ENCODE results near the gene CHMP4B. TPM values are rescaled to one million over a fixed set of nuclear protein-coding genes. Genes with fewer than 3 reads are reported as not detected.

Gene CHMP4B
- polyA plus RNA-seq, 1 of the 3 experiments (the other 2 are of a cell fraction) = 123 TPM

GRCh38 chr20:33893314-33893713 is 82.2 kb downstream of the CHMP4B start:
- POLR2A ChIA-PET = no interaction called here
- Histone ChIP-seq H3K4me3 (ENCODE audit: low read depth in 2 of 2, low read length in 1 of 2) (no peak overlapping the region), H4K20me1 (ENCODE audit: insufficient read depth) (no peaks in the 10 kb centered on the region), H3K27me3 (ENCODE audit: insufficient read depth) (no peaks in the 10 kb centered on the region), H3K9me2 (no peaks in the 10 kb centered on the region), H3K27ac (ENCODE audit: low read depth in 2 of 2, low read length in 1 of 2) (no peak overlapping the region), H3K9me3 (0 out of 2 replicates have a peak, but pooled peaks cover 9% of the 10 kb centered on the region), H3K4me1 (ENCODE audit: control insufficient read depth in 1 of 2, insufficient read depth in 2 of 2, low read depth in 1 of 2, low read length in 1 of 2) (no peaks in the 10 kb centered on the region), H3K36me3 (replicated peaks in 1 of 2; ENCODE audit: control insufficient read depth in 1 of 2, insufficient read depth in 2 of 2, low read length in 1 of 2) (no peaks in the 10 kb centered on the region), H3F3A (replicated peaks; ENCODE audit: insufficient read depth) (no peaks in the 10 kb centered on the region), H3K4me2 (no peak overlapping the region), H3K9ac (no peak overlapping the region), H3K79me2 (ENCODE audit: insufficient read depth) (no peaks in the 10 kb centered on the region), H2AFZ (ENCODE audit: low read depth) (no peak overlapping the region)
- CTCF ChIA-PET = interaction anchor here (1.1 kb wide), 1 partner anchor 12 kb away, joined by 3 read pairs; no protein-coding TSS in a partner anchor
- no peak for DNase-seq
- WGBS (ENCODE audit: low lambda C conversion rate) = 32% methylated on average over 4 of the region's 4 CpGs
- no peak for TF ChIP-seq RXRA (IDR thresholded peaks at IDR 0.05; ENCODE audit: borderline replicate concordance, low read depth)
- TF ChIP-seq TAF1 (IDR thresholded peaks at IDR 0.05; ENCODE audit: borderline replicate concordance, low read depth, low read length) = no peak
- TF ChIP-seq REST (IDR thresholded peaks at IDR 0.05; ENCODE audit: low read depth, low read length) = no peak
- no peak for TF ChIP-seq FOXJ3 (CRISPR knock-in tag; IDR thresholded peaks at IDR 0.05)
- no peak for TF ChIP-seq CHD2 (IDR thresholded peaks at IDR 0.05; ENCODE audit: low read length, partially characterized antibody)
- TF ChIP-seq SIN3A (IDR thresholded peaks at IDR 0.05; ENCODE audit: borderline replicate concordance, low read depth, low read length) = no peak
- no peak for TF ChIP-seq MEF2A (IDR thresholded peaks at IDR 0.05; ENCODE audit: borderline replicate concordance, low read depth)

GRCh38 chr20:33894798-33895197 is 83.7 kb downstream of the CHMP4B start:
- Histone ChIP-seq H3K79me2 (ENCODE audit: insufficient read depth) (no peaks in the 10 kb centered on the region), H2AFZ (ENCODE audit: low read depth) (no peak overlapping the region), H3K36me3 (replicated peaks in 1 of 2; ENCODE audit: control insufficient read depth in 1 of 2, insufficient read depth in 2 of 2, low read length in 1 of 2) (no peaks in the 10 kb centered on the region), H3K9ac (no peak overlapping the region), H3K4me1 (ENCODE audit: control insufficient read depth in 1 of 2, insufficient read depth in 2 of 2, low read depth in 1 of 2, low read length in 1 of 2) (no peaks in the 10 kb centered on the region), H3K4me3 (ENCODE audit: low read depth in 2 of 2, low read length in 1 of 2) (no peak overlapping the region), H4K20me1 (ENCODE audit: insufficient read depth) (no peaks in the 10 kb centered on the region), H3K9me3 (0 out of 2 replicates have a peak, but pooled peaks cover 9% of the 10 kb centered on the region), H3K27ac (ENCODE audit: low read depth in 2 of 2, low read length in 1 of 2) (no peak overlapping the region), H3K27me3 (ENCODE audit: insufficient read depth) (no peaks in the 10 kb centered on the region), H3K9me2 (no peaks in the 10 kb centered on the region), H3F3A (replicated peaks; ENCODE audit: insufficient read depth) (no peaks in the 10 kb centered on the region), H3K4me2 (no peak overlapping the region)
- no peak for DNase-seq
- ChIA-PET CTCF (interaction anchor here (0.8 kb wide), 1 partner anchor 146 kb away, joined by 3 read pairs; no protein-coding TSS in a partner anchor), POLR2A (no interaction called here)
- WGBS (ENCODE audit: low lambda C conversion rate) = 52% methylated on average over 3 of the region's 3 CpGs
- no peak for TF ChIP-seq IRF3 (IDR thresholded peaks at IDR 0.05; ENCODE audit: low read depth, low read length)
- TF ChIP-seq FOXJ3 (CRISPR knock-in tag; IDR thresholded peaks at IDR 0.05) = no peak
- no peak for TF ChIP-seq MEF2A (IDR thresholded peaks at IDR 0.05; ENCODE audit: borderline replicate concordance, low read depth)
- TF ChIP-seq PBX3 (IDR thresholded peaks at IDR 0.05) = no peak
- no peak for TF ChIP-seq YY1 (IDR thresholded peaks at IDR 0.05; ENCODE audit: low read depth)
- no peak for TF ChIP-seq NRF1 (IDR thresholded peaks at IDR 0.05; ENCODE audit: low read depth, low read length)
- TF ChIP-seq POLR2AphosphoS5 (IDR thresholded peaks at IDR 0.05; ENCODE audit: low read depth, low read length) = no peak
- no peak for TF ChIP-seq NFIC (IDR thresholded peaks at IDR 0.05; ENCODE audit: borderline replicate concordance)
- TF ChIP-seq GATA2 (CRISPR knock-in tag; IDR thresholded peaks at IDR 0.05) = no peak
- TF ChIP-seq USF2 (IDR thresholded peaks at IDR 0.05; ENCODE audit: borderline replicate concordance, low read depth, low read length) = no peak
- TF ChIP-seq TAF1 (IDR thresholded peaks at IDR 0.05; ENCODE audit: borderline replicate concordance, low read depth, low read length) = no peak

Data from SK-N-SH (cell line).